ENCODE results near the gene MAP1LC3A.

MAP1LC3A gene

GRCh38 chr20:34529742-34530141 is 28.8 kb upstream of the MAP1LC3A start:
- DNase-seq (ENCODE audit: low read depth): no peak

- no peak for DNase-seq (ENCODE audit: low read depth)
These were observed 28.2 kb upstream of the MAP1LC3A start for GRCh38 chr20:34530342-34530741.

DNA sequence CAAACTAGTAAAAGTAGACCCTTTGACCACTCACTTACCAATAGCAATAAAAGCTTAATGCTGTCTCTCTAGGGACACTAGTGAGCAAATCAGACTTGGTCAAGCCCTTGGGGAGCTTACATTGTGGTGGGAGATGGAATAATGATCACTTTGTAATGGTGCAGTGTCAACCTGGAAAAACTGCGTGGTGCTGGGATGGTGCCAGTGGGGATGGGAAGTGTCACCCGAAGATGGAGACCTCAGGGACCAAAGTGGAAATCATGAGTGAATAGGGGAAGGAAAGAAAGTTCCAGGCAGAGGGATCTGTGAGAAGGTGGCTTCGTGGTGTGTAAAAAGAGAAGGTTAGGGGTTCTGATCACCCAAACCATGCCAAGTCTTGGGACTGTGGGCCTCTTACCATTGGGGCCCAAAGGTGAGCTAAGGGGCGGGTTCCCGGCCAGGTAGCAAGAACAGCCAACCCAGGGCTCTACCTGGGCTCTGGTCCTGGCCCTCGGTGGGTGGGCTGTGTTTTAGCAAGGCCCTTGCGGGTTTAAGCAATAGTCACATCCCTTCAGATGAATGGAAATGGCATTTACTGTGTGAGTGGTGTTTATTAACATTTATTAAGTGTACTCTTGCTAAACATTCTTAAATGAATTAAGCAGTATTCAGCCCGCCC is 26.8 kb upstream of the MAP1LC3A start:
- no peak for DNase-seq (ENCODE audit: low read depth)

DNA sequence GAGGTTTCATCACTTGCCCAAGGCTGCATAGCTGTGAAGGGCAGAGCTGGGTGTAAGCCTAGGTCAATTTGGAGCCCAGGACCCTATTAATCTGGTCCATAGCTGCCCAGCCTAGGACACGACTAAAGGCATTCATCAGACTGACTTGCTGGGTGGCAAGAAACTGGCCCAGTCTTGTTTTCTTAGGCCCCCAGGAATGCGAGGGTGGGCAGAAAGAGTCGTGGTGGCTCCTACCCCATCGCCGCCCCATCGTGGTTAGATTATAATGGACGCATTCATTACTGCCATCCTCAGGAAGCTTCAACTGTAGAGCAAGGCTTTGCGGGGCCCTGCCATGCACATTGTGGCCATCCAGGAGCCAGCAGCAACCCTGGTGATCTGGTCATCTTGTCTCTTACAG is 26.2 kb upstream of the MAP1LC3A start:
- DNase-seq (ENCODE audit: low read depth): no peak

DNA sequence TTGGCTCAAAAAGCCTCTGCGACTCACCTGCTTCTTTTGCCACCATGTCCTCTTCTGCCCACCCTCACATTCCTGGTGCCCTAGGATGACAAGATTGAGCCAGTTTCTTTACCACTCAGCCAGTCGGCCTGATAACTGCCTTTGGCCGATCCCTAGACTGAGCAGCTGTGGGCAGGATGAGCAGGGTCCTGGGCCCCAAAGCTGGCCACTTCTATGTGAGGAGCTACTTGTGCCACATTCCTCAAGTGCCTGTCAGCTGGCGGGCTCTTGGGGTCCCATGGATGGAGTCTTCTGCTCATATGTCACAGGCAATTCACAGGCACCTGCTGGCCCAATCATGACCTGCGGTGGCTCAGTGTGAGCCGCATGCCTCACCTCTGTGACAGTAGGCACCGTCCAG is 25.8 kb upstream of the MAP1LC3A start:
- no peak for DNase-seq (ENCODE audit: low read depth)

DNA sequence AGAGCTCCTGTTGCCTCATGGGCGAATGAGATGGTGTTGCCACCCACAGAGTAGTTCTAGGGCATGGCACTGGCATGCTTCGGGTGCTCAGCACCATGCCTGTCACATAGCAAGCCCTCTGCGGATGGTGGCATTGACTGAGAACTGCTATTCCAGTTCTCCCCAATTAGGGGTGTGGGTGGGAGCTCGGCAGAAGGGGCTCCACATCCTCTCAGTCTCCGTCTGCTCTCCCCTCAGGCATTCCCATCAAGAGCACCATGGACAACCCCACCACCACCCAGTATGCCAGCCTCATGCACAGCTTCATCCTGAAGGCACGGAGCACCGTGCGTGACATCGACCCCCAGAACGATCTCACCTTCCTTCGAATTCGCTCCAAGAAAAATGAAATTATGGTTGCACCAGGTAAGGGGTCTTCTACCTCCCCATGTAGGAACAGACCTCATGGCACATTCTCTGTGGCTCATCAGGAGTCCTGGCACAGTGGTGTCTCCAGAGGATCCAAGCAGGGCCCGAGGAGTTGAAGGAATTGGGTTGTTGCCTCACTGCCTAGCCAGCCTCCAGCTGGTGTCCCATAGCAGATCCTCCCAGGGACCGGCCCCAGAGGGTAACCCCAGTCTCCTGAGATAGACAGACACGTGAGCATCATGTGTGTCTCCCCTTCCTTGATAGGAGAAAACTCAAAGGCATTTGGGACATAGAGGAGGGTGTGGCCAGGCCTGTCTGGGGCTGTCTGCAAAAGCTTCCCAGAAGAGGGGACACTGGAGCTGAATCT is 23.9 kb upstream of the MAP1LC3A start:
- DNase-seq (ENCODE audit: low read depth): no peak

GRCh38 chr20:34535301-34535840 is 23.1 kb upstream of the MAP1LC3A start:
- no peak for DNase-seq (ENCODE audit: low read depth)

DNA sequence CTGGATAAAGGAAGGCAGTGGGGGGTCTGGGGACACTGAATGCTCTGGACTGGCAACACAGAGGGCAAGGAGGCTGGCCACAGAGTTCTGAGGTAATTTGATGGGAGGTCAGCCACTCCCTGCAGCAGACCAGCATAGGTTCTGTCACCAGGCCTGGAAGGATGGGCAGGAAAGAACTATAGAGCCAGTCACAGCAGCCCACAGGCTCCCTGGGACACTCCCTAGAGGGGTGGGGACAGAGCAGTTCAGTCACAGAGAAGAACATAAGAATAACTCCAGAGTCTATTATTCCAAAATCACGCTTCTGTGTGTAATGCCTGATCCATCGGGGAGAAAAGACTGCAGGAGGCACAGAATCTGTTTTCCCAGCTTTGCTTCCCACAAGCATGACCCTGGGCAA is 22.7 kb upstream of the MAP1LC3A start:
- no peak for DNase-seq (ENCODE audit: low read depth)

GRCh38 chr20:34536798-34537394 is 21.6 kb upstream of the MAP1LC3A start:
- DNase-seq (ENCODE audit: low read depth): no peak

DNA sequence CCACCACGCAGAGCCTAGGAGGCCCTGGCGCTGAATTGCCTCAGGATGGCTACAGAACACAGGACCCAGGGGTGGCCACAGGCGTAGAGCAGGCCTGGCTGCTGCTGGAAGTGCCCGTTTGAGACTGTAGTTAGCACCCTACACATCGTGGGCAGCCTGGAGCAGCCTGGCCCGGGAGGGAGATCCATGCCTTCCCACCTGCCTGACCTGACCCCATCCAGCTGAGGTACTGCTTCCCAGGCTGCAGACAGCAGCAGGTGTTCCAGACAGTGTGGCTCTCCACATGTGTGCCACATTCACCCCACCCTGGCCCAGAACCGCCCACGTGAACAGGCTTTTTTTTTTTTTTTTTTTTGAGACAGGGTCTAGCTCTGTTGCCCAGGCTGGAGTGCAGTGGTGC is 20.9 kb upstream of the MAP1LC3A start:
- DNase-seq (ENCODE audit: low read depth): no peak

GRCh38 chr20:34538671-34539123 is 19.8 kb upstream of the MAP1LC3A start:
- DNase-seq (ENCODE audit: low read depth): no peak

DNA sequence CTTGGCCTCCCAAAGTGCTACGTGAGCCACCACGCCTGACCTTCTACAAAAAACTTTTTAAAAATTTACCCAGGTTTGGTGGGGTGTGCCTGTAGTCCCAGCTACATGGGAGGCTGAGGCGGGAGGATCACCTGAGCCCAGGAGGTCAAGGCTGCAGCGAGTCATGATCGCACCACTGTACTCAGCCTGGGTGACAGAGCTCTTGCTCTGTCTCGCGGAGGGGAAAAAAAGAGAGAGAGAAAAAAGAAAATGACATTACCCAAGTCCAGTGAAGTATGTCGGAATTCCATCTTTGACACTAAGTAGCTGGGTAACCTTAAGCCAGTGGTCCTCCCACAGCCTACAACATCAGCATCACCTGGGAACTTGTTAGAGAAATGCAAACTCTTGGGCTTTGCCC is 18.8 kb upstream of the MAP1LC3A start:
- DNase-seq (ENCODE audit: low read depth): no peak

DNA sequence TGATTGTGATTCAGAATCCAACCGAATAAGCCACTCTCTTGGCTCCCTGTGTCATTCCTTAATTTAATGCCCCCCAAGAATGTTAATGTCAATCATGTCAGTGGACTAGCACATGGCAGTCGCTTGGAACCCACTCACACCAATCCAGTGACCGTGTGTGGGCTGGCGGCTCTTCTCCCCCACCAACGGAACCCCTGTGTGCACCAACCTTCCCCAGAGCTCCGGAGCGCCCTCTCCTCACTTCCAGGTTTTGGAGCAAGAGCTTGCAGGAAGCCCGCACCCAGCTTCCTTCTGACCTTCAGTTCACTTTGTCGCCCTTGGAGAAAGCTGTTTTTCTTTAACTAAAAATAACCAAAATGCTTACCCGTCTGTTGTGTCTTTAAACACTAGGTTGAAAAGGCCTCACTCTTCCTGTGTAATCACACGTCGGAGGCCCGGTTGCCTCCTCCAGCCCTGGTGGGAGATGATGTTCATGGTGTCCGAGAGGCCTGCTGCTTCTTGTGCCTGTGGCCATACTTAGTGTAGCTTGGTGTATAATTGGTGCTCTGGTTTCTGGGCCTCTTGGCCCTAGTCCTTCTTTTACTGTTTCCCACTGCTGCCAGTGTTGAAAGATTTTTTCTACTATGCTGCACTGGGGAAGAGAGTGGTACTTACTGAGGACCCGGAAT is 17.8 kb upstream of the MAP1LC3A start:
- DNase-seq (ENCODE audit: low read depth): no peak

GRCh38 chr20:34541264-34541901 is 17.1 kb upstream of the MAP1LC3A start:
- DNase-seq (ENCODE audit: low read depth): no peak

DNA sequence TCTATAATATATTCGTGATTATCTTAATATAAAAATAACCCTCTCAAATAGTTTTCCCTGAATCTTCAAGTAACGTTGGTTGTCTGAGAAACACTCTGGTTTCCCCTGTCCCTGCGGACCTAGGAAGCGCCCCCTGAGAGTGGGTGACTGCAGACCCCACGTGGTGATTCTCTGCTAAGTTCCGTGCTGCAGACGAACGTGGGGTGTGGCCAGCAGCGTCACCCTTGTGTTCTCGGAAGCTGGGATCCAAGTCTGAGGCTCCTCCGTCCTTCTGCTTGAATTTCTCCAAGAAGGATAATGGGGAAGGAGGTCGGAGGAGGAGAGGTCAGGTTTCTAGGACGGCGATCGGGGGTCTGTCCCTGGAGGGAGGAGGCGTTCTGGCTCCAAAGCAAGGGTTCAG is 16.6 kb upstream of the MAP1LC3A start:
- no peak for DNase-seq (ENCODE audit: low read depth)

GRCh38 chr20:34542439-34542838 is 16.1 kb upstream of the MAP1LC3A start:
- no peak for DNase-seq (ENCODE audit: low read depth)

DNA sequence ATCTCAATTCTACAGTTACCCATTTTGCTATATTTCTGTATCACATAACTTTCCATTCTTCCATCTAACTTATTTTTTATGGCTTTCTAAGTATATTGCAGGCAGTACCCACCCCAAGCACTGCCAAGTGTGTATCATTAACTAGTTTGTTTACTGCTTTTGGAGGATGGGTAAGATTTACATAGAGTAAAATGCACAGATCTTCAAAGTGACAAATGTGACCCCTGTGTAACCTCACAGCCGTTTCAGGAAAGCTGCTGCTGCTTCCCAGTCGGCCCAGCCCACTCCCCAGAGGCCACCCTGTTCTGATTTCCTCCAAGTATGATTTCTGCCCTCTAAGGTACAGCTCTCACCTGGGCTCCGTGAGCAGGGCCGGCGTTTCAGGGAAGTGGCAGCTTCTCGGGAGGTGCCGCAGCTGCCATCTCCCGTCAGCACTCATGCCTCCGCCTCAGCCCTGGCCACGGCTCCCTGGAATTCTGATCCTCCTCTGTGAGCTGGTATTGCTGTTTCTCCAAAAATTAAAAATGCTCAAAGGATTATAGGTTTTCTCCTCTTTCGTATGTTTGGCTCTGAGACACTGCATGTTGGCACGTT is 15.0 kb upstream of the MAP1LC3A start:
- DNase-seq (ENCODE audit: low read depth): no peak

GRCh38 chr20:34544109-34544796 is 14.3 kb upstream of the MAP1LC3A start:
- DNase-seq (ENCODE audit: low read depth): no peak

DNA sequence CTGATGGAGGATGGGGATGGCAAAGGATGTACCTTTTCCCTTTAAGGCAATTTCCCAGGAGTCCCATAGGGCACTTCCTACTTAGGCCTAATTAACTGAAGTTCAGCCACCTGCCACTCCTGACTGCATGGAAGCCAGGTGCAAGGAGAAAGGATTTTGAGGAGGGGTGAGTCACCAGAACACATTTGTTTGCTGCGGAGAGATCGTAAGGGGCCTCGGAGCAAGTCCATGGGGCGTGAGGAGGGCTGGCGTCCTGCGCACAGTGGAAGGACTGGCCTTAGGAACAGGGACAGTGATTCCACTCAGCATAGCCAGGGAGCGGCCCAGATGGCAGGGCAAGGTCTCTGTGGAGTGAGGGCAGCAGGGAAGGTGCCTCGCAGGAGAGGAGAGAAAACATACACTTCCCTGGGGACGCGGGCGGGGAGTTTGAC is 11.8 kb upstream of the MAP1LC3A start:
- DNase-seq (ENCODE audit: low read depth): no peak

DNA sequence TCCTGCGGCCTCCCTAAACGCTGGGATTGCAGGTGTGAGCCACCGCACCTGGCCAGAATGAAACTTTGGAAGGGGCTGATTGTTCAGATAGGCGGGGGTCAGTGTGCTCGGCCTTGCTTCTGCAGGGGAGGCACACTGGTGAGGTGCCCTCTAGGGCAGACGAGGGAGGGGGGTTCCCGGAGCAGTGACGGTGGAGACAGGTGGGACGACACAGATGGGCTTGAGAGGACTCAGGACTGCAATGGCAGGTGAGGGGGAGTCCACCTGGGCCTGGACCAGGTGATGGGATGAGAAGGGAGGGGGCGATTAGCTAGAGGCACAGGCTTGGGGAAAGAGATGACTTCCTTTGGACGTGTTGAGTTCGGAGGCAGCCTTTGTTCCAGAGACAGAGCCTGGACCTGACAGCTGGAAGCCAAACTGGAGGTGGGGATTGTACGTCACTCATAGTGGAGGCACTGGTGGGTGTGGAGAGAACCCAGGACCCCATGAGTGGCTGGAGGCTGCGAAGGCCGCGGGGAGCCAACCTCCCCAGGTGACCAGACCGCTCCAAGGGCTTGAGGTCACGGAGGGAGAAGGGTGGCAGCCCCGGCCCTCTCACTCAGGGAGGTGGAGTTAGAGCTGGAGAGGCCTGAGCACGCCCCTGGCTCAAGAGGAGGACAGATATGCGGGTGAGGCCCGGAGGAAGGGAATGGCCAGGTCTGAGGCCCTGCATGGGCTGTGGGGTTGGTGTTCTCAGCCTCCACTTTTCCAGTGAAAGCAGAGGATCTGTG is 10.5 kb upstream of the MAP1LC3A start:
- no peak for DNase-seq (ENCODE audit: low read depth)
